Measurements from ENCODE around the gene ZSCAN30.

GRCh38 chr18:35282353-35282752, 7.7 kb downstream of the ZSCAN30 start:
- TF ChIP-seq CTCF (conservative IDR thresholded peaks at IDR 0.05 in 1 of 2, IDR thresholded peaks at IDR 0.05 in 1 of 2; ENCODE audit: extremely low read depth in 1 of 2, insufficient read depth in 1 of 2, low read depth in 1 of 2, low read length in 2 of 2) (no peak), EZH2 (IDR thresholded peaks at IDR 0.05; ENCODE audit: borderline replicate concordance, low read length) (no peak)

All from mammary epithelial cell (primary cell).